GM21737 (cell line): ENCODE measurements around the gene ABCC4.
A peak's percentile ranks its signal among the peaks of the same experiment; 100 is the strongest.
"Not testable (repeated sequence)": the region's sequence is repeated elsewhere in the genome, so short reads cannot be mapped to it uniquely, and the experiment has no call there.

Source experiments
- ATAC-seq: cut with Tn5 transposase; IDR thresholded peaks from one replicate; pipeline ENCODE4 v1.9.1; 2021; ENCODE audit warnings: mild to moderate bottlenecking, moderate library complexity; ENCODE audit not compliant: unreplicated experiment

ABCC4 gene

DNA sequence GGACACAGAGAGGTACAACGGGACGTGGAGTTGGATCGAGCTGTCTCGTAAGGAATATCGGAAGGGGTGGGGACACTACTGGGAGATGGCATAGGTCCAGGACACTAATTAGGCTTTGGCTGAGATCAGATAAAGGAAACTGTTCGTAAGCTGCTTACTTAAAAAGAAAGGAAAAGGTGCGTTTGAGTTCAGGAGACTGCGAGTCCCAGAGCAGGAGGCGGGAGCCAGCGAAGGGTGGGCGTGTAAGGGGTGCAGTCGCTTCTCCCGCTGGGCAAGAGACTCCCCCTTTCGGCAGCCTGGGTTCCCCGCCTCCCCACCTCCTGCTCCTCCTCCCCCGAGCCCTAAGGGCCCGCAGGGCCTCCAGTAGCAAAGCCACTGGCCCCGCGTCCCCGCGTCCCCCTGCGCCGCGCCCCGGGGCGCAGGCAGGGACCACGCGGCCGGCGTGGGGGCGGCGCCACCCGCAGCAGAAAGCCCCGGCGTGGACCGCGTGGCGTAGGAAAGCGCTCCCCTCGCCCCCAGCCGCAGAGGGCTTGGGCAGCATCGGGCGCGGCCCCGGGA is 547 bp downstream of the ABCC4 start:
- peak; percentile 49 for ATAC-seq

DNA sequence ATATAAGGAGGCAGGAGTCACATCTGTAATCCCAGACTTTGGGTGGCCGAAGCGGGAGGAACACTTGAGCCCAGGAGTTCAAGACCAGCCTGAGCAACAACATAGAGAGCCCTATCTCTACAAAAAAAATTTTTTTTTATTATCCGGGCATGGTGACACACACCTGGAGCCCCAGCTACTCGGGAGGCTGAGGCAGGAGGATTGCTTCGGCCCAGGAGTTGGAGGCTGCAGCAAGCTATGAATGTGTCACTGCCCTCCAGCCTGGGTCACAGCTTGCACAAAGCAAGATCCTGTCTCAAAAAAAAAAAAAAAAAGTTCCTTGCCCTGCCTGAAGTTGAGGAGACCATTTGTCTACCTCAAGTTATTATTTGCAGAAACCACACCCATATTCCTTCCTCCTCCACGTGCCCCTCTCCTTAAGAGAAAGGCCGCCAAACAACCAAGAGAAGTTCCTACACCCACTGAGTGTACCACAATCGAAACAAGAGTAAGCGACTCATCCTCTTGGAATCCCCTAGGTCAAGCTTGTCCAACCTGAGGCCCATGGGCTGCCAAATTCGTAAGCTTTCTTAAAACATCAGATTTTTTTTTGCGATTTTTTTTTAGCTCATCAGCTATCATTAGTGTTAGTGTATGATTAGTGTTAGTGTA is 2.2 kb downstream of the ABCC4 start:
- ATAC-seq, result no peak

DNA sequence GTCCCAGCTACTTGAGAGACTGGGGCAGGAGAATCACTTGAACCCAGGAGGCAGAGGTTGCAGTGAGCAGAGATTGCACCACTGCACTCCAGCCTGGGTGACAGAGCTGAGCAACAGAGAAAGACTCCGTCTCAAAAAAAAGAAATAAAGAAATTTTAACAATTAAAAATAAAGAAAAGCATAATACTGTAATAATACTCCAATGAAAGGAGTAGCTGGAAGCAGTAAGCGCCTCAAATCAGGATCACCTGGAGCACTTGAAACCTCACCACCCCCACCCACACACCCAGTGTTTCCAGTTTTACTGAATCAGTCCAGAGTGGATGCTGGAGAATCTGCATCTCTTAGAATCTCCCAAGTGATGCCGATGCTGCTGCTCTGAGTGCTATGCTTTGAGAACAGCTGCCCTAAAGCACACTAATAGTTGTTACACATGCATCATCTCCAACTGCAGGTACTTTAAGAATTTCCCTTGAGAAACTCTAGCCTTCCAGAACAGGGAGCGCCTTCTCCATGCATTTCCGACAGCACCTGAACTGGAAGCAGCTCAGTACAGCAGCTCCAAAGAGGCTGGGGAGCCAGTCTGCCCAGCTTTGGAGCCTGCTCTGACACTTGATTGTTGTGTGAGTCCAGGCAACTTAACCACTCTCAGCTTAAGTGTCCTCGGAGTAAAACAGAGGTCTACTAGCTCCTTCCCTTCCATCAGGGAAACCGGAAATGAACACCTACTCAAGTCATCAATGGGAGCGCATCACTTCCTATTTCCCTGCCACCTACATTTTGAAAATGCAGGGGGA is 2.9 kb downstream of the ABCC4 start:
- ATAC-seq, result no peak

DNA sequence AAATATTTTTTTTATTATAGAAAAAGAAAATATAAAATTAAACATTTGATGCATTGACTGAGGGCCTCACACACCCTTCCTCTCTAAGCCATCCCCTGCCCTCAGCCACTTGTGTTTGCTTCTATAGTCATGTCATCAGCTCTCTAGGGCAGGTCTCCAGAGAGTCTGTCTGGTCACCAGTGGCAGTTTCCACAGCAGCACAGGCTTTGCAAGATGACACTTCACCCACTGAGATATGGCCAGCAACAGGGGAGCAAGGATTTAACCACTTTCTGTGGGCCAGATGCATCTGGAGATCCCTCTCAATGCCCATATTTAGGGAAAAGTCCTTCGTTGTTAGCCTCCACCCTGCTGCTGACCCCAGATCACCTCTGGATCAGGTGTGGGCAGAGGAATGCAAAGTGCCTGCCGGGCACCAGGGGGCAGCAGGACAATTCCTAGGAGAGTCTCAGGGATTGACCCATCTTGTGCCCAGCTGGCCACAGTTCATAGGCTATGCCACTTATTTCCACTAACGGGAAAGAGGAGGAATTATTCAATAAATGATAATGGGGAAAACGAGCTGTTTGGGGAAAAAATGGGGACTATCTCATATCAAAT is 4.8 kb downstream of the ABCC4 start:
- ATAC-seq, result no peak

DNA sequence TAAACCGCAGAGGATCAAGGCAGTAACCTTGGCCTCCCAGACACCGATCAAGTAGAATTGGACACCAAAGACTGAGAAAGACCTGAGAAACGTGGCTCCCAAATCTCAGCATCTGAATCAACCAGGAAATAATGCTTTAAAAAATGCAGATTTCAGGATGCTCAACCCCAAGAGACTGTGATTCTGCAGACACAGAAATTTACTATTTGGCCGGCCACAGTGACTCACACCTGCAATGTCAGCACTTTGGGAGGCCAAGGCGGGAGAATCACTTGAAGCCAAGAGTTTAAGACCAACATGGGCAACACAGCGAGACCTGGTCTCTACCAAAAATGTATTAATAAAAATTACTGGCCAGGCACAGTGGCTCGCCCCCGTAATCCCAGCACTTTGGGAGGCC is 6.2 kb downstream of the ABCC4 start:
- ATAC-seq, result no peak

DNA sequence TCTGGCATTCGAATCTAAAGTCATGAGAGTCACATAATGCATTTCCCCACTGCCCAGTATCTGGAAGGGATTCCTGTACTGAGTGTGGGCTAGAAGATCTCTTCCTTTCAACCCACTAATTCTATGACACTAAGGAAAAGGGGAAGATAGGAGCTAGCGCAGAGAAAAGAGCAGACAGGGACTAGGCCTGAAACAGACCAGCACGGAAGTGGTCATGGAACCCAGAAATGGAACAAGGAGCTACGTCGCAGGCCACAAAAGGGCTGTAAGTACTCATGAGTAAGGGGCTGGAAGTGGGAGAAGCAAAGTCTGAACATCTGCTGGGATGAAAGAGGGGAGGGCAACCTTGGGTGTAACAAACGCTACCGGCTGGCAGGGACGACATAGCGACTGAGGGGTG is 8.6 kb downstream of the ABCC4 start:
- no peak for ATAC-seq

DNA sequence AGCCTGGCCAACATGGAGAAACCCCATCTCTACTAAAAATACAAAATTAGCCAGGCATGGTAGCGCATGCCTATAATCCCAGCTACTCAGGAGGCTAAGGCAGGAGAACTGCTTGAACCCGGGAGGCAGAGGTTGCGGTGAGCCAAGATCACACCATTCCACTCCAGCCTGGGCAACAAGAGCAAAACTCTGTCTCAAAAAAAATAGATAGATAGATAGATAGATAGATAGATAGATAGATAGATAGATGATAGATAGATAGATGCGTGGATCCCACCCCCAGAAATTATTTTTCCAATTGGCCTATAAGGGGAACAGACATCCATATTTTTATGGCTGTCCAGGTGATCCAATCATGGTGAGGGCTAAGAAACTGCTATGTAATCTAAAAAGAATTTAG is 11.3 kb downstream of the ABCC4 start:
- not testable (repeated sequence) for ATAC-seq

DNA sequence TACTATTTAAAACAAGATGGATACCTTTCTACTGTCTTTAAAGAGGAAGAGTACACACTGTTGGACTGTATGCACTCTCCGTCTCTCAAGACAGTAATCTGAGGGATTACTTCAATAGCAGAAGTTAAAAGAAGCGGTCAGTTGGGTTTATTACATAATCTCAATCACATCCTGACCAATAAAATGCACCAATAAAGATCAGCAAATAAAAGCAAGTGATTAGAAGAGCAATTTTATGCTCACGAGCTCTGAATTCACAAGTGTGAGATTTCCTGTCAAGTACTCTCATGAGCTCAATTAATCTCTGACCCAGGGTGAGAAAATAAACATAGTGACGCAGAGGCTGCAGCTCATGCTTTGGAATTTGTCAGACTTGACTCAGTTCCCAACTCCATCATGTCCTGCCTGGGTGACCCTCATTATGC is 12.2 kb downstream of the ABCC4 start:
- ATAC-seq, result no peak

DNA sequence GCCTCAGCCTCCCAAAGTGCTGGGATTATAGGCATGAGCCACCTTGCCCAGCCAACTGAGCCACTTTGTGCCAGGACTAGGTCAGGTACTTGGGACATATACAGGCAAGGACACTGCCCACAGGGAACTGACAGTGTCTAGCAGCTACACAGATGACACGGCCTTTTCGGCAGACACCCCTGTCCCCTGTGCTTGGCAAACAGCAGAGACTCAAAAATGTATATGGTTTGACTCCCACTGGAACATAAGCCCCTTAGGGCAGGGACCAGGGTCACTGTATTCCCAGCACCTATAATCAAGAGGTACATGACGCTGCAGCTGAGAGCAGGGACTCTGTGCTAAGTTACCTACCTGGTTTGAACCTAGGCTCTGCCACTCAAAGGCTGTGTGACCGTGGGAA is 16.8 kb downstream of the ABCC4 start:
- no peak for ATAC-seq

DNA sequence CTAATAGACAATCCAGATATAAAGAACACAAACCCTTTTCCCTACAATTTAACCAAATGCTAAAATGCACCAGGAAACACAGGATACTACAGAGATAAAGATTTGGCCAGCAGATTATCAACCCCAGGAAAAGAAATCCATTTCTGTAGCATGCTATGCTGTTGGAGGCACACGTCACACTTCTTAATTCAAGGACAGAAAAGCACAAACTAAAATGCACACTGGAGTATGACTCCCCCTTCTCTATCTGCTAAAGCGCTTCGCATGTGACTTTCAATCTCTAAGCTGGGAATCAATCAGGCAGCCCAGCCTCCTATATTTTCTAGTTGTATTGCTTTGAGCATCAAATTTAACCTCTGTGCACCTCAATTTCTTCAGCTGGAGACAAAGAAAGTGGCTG is 22.2 kb downstream of the ABCC4 start:
- ATAC-seq, result no peak

DNA sequence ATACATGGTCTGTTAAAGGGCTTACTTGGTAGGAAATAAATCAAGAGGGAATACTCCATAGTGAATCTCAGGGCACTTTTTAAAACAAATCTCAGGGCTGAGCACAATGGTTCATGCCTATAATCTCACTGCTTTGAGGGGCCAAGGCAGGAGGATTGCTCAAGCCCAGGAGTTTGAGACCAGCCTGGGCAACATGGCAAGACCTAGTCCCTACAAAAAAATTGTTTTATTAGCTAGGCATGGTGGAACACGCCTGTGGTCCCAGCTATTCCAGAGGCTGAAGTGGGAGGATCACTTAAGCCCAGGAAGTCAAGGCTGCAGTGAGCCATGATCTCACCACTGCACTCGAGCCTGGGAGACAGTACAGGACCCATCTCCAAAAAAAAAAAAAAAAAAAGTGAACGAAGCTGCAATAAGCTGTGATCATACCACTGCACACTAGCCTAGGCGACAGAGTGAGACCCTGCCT is 25.2 kb downstream of the ABCC4 start:
- ATAC-seq, result no peak

DNA sequence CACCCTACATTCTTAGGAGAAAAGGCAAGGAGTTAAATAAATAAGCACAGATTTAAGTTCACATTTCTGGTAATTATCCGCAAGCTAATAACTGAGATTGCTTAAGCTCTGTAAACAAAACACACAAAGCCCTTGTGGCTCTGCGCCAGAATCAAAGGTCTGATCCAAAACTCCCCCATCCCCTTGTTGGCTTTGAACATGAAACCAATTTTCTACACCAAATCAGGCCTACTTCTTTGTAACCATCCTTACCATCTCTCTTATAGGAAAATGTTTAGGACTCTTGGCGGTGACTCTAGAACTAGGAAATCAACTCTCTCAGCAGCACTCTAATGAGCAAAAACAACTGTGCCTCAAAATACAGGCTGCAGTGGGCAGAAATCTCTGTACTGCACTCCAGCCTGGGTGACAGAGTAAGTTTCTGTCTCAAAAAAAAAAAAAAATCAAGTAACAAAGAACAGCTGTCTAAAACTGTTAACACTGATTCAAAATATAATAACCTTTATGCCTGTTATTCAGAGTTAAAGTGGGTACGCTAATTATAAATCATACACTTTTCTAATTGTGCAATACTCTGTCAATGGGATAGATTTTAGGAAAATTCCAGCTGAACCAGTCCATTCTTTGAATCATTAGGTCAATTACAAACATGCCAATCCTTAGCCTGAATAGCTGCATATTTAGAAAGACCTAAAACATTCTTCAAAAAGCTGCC is 25.8 kb downstream of the ABCC4 start:
- no peak for ATAC-seq

DNA sequence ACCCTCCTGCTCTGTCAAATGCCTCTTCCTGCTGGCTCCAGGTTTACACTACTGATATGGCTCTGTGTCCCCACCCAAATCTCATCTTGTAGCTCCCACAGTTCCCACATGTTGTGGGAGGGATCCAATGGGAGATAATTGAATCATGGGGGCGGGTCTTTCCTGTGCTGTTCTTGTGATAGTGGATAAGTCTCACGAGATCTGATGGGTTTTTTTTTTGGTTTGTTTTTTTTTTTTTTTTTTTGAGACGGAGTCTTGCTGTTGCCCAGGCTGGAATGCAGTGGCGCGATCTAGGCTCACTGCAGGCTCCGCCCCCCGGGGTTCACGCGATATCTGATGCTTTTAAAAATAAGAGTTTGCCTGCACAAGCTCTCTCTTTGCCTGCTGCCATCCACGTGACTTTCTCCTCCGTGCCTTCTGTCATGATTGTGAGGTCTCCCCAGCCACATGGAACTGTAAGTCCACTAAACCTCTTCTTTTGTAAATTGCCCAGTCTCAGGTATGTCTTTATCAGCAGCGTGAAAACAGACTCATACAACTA is 27.6 kb downstream of the ABCC4 start:
- not testable (repeated sequence) for ATAC-seq

DNA sequence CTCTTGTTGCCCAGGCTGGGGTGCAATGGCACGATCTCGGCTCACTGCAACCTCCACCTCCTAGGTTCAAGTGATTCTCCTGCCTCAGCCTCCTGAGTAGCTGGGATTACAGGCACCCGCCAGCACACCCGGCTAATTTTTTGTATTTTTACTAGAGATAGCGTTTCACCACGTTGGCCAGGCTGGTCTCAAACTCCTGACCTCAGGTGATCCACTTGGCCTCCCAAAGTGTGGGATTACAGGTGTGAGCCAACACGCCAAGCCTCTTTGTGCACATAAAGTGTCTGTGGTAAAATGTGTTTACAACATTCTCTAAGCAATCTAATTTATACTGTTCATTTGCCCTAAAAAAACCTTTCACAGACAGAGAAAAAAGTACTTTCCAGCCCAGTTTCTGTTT is 29.2 kb downstream of the ABCC4 start:
- ATAC-seq, result not testable (repeated sequence)

DNA sequence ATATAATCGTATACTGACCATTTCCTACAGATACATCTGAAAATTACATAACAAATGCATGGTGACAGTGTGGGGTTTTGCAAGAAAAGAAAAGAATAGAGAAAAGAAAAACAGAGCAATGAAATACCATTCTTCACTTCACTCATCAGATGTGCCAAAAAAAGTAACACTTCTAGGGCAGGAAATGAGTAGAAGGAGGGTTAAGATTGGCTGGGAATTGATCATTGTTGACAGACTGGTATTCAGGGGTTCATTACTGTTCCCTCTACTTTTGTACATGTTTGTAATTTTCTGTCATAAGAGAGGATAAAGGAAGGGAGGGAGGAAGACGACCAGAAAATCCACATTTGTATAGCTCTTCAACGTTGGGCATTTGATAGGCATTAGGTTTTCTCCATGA is 31.5 kb downstream of the ABCC4 start:
- ATAC-seq, result no peak

DNA sequence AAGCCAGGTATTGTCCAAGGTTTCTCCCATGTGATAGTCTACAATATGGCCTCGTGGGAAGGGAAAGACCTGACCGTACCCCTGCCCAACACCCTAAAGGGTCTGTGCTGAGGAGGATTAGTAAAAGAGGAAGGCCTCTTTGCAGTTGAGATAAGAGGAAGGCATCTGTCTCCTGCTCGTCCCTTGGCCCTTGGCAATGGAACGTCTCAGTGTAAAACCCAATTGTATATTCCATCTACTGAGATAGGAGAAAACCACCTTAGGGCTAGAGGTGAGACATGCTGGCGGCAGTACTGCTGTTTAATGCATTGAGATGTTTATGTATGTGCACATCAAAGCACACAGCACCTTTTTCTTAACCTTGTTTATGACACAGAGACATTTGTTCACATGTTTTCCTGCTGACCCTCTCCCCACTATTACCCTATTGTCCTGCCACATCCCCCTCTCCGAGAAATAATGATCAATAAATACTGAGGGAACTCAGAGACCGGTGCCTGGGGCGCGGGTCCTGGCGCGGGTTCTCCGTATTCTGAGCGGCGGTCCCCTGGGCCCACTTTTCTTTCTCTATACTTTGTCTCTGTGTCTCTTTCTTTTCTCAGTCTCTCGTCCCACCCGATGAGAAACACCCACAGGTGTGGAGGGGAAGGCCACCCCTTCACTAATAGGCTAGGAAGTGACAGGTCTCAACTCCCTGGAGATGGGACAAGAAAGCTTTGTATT is 32.7 kb downstream of the ABCC4 start:
- ATAC-seq, result not testable (repeated sequence)

DNA sequence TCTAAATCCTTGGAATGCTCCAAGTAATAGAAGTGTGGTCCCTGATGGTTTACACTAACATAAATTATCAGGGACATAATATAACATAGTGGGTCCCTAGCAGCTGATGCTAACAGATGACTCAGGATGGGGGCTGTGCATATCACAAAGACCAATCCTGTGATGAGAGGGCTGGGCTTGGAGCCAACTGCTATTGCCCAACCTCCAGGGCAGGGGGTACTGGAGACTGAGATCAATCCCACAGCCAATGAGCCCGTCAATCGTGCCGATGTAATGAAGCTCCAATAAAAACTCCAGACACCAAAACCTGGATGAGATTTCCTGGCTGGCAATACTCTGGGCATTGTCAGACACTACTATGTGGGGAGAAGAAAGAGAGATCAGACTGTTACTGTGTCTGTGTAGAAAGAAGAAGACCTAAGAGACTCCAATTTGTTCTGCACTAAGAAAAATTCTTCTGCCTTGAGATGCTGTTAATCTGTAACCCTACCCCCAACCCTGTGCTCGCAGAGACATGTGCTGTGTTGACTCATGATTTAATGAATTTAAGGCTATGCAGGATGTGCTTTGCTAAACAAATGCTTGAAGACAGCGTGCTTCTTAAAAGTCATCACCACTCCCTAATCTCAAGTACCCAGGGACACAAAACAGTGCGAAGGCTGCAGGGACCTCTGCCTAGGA is 33.4 kb downstream of the ABCC4 start:
- ATAC-seq, result no peak

DNA sequence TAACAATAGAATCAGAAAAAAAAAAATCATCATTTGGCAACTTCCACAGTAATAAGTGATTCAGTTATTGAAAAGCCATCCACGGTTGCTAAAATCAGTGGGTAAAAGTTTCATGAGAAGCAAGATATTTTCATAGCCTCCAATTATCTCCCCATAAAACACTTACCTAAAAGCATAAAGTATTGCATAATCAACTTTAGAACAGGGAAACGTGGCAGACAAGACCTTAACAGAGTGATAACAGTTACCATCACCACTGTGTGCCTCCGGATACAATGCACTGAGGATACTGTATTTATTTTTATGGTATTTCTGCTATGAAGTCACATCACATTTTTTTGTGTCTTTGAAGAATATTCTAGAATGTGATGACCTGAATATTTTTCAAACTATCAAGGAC is 37.0 kb downstream of the ABCC4 start:
- no peak for ATAC-seq

DNA sequence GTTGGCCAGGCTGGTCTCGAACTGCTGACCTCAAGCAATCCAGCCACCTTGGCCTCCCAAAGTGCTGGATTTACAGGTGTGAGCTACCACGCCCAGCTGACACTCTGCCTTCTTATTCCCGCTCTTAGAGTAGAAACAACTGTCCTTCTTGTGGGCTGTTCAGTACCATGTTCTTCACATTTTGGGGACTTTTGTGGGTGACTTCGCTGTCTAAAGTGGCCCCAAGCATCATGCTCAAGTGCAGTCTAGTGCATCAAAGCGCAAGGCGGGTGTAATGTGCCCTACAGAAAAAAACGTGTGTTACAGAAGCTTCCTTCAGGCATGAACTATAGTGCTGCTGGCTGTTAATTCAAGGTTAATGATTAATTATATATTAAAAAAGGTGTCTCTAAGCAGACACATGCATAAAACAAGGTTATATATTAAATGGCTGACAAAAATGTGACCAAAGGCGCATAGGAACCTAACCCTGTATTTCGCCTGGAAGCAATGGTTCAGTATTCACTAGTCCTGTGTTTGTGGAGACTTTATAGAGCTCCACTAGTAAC is 38.3 kb downstream of the ABCC4 start:
- no peak for ATAC-seq
